Measurements from ENCODE around the gene ZNF497. TPM values are rescaled to one million over a fixed set of nuclear protein-coding genes. Genes with fewer than 3 reads are reported as not detected.

The ZNF497 gene
- total and polyA plus RNA-seq, 9 of the 15 experiments (the other 6 are each of a cell fraction or from before 2014, with no cell fraction given), result 0.06 to 0.98 (median 0.44) TPM; not detected in 1

DNA sequence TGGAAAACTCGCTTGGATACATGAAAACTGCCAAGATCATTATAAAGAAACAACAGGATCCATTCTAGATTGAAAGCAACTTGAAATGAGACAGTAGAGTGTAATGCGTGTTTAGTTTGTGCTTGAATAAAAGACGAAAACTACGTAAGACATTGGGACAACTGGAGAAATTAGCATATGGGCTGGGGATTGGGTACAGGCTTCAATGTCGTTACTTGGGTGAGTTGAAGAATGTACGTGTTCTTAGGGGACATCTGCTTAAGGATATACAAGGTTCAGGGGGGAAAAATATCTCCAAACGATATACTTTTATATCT, 57.8 kb downstream of the ZNF497 start:
- Histone ChIP-seq H4K20me1 (replicated peaks; ENCODE audit: control insufficient read depth, insufficient read depth, low read length) (no peaks in the 10 kb centered on the region), H3K9me1 (ENCODE audit: control insufficient read depth, insufficient read depth, low read length) (no peaks in the 10 kb centered on the region), H2AFZ (ENCODE audit: low read depth, low read length) (peak overlapping the region; percentile 96), H3K4me3 (peak overlapping the region; percentile 98), H3K27ac (ENCODE audit: extremely low read depth, low read depth, low read length) (peak overlapping the region; percentile 98), H3K4me1 (replicated peaks in 1 of 2; ENCODE audit: control insufficient read depth in 2 of 2, insufficient read depth in 2 of 2, low read length in 2 of 2) (peaks cover 7 to 15% of the 10 kb centered on the region in 2 experiments; a peak in 4 of 5 replicates), H3K79me2 (ENCODE audit: control insufficient read depth, insufficient read depth, low read length) (peaks cover 40% of the 10 kb centered on the region), H3K9ac (ENCODE audit: insufficient read depth in 1 of 2, low read depth in 2 of 2, low read length in 2 of 2) (peak overlapping the region in 1 of 2 experiments; percentile 91; a peak in 2 of 4 replicates), H3K4me2 (ENCODE audit: insufficient read depth, low read length) (peak overlapping the region; percentile 99), H3K27me3 (ENCODE audit: control insufficient read depth in 2 of 2, insufficient read depth in 2 of 2, low read length in 2 of 2) (no peaks in the 10 kb centered on the region), H3K36me3 (ENCODE audit: control insufficient read depth, insufficient read depth, low read length) (peaks cover 61% of the 10 kb centered on the region), H3K9me3 (replicated peaks; ENCODE audit: control insufficient read depth, insufficient read depth, low read depth, low read length) (peaks cover 3% of the 10 kb centered on the region)
- intact Hi-C loops (cut with micrococcal nuclease) (loop anchor here (1.0 to 2.0 kb wide), 3 partner anchors 22 to 58 kb away; partner anchors contain the start of genes ZNF497, ZNF8 and ZSCAN22), in situ Hi-C loops (cut with MboI) (no loop called here)
- ATAC-seq (peak; percentile 53), DNase-seq (ENCODE audit: extremely low read depth in 1 of 4, low spot score in 3 of 4) (peak in 1 of 4 experiments; percentile 58), FAIRE-seq (no peak)
- CTCF ChIA-PET (ENCODE audit: low intra/inter-chr PET ratio), result no interaction called here
- POLR2A ChIA-PET, result interaction anchor here (0.6 to 4.2 kb wide), 6 partner anchors 8 to 271 kb away, joined by 3 to 27 read pairs (median 4); partner anchors contain the start of gene ZNF8
- peak; percentile 90 for TF ChIP-seq GTF2E2 (tag; IDR thresholded peaks at IDR 0.05)
- 0 out of 2 replicates have a peak, but pooled peaks have one; percentile 9 for TF ChIP-seq NBN (IDR thresholded peaks at IDR 0.05; ENCODE audit: low read depth)
- no peak for TF ChIP-seq CHAMP1 (IDR thresholded peaks at IDR 0.05)
- TF ChIP-seq KDM4B (IDR thresholded peaks at IDR 0.05; ENCODE audit: borderline replicate concordance in 2 of 2, low read depth in 1 of 2), result no peak
- TF ChIP-seq RNF2 (IDR thresholded peaks at IDR 0.05), result no peak
- peak; percentile 7; the same call in 1 of the 2 replicates for TF ChIP-seq FOSL1 (tag; conservative IDR thresholded peaks at IDR 0.05)
- 0 out of 4 replicates have a peak, but pooled peaks of 1 of the 2 experiments have one; percentile 27 for TF ChIP-seq ARNT (IDR thresholded peaks at IDR 0.05)
- TF ChIP-seq MXI1 (IDR thresholded peaks at IDR 0.05; ENCODE audit: low read depth, low read length), result 0 out of 2 replicates have a peak, but pooled peaks have one; percentile 13
- TF ChIP-seq RFX1 (IDR thresholded peaks at IDR 0.05), result 0 out of 2 replicates have a peak, but pooled peaks have one; percentile 13
- no peak for TF ChIP-seq U2AF2 (optimal IDR thresholded peaks at IDR 0.05; ENCODE audit: low read depth, low read length)
- TF ChIP-seq HMGN3 (IDR thresholded peaks at IDR 0.05; ENCODE audit: borderline replicate concordance, extremely low read depth, insufficient read length, low read depth, low read length), result no peak
- no peak for TF ChIP-seq GTF3C2 (IDR thresholded peaks at IDR 0.05; ENCODE audit: borderline replicate concordance, extremely low read depth, insufficient read length)
- TF ChIP-seq, protein P1, sequence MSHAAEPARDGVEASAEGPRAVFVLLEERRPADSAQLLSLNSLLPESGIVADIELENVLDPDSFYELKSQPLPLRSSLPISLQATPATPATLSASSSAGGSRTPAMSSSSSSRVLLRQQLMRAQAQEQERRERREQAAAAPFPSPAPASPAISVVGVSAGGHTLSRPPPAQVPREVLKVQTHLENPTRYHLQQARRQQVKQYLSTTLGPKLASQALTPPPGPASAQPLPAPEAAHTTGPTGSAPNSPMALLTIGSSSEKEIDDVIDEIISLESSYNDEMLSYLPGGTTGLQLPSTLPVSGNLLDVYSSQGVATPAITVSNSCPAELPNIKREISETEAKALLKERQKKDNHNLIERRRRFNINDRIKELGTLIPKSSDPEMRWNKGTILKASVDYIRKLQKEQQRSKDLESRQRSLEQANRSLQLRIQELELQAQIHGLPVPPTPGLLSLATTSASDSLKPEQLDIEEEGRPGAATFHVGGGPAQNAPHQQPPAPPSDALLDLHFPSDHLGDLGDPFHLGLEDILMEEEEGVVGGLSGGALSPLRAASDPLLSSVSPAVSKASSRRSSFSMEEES (CRISPR knock-in tag; IDR thresholded peaks at IDR 0.05), result no peak
- 7% methylated on average over 7 of the region's 7 CpGs for WGBS (ENCODE audit: insufficient coverage, low coverage, missing lambda C conversion rate)
- BruUV-seq (replicated peaks), result no TSS peak

Data from K562 (cell line).